HG03280 (cell line): ENCODE measurements around the gene ACAD10.

Experiments
- ATAC-seq: cut with Tn5 transposase; IDR thresholded peaks from one replicate; pipeline ENCODE4 v1.9.1; 2021; ENCODE audit warnings: mild to moderate bottlenecking, moderate library complexity; ENCODE audit not compliant: unreplicated experiment

Gene ACAD10

GRCh38 chr12:111773801-111774551, 88.1 kb downstream of the ACAD10 start:
- ATAC-seq: peak; percentile 61

- ATAC-seq: peak; percentile 67
Observed at GRCh38 chr12:111775205-111776193, 89.6 kb downstream of the ACAD10 start.

- ATAC-seq: no peak
Observed at GRCh38 chr12:111776836-111777344, 91.0 kb downstream of the ACAD10 start.

GRCh38 chr12:111777345-111778045, 91.6 kb downstream of the ACAD10 start:
- ATAC-seq: no peak

- no peak for ATAC-seq
Observed at GRCh38 chr12:111780166-111780565, 94.3 kb downstream of the ACAD10 start.

- no peak for ATAC-seq
Observed at GRCh38 chr12:111780615-111781014, 94.8 kb downstream of the ACAD10 start.

GRCh38 chr12:111781085-111781658, 95.3 kb downstream of the ACAD10 start:
- no peak for ATAC-seq

GRCh38 chr12:111783046-111783445, 97.2 kb downstream of the ACAD10 start:
- ATAC-seq: no peak

GRCh38 chr12:111784953-111785352, 99.1 kb downstream of the ACAD10 start:
- ATAC-seq: no peak

GRCh38 chr12:111785651-111786050, 99.8 kb downstream of the ACAD10 start:
- ATAC-seq: no peak

GRCh38 chr12:111788178-111788654, 102.4 kb downstream of the ACAD10 start:
- no peak for ATAC-seq

- ATAC-seq: no peak
Observed at GRCh38 chr12:111789779-111790178, 103.9 kb downstream of the ACAD10 start.

GRCh38 chr12:111791507-111791906, 105.7 kb downstream of the ACAD10 start:
- no peak for ATAC-seq

GRCh38 chr12:111792155-111792855, 106.5 kb downstream of the ACAD10 start:
- no peak for ATAC-seq

- ATAC-seq: no peak
Observed at GRCh38 chr12:111792856-111793235, 107.0 kb downstream of the ACAD10 start.

GRCh38 chr12:111798182-111798581, 112.3 kb downstream of the ACAD10 start:
- no peak for ATAC-seq

GRCh38 chr12:111799758-111800157, 113.9 kb downstream of the ACAD10 start:
- ATAC-seq: no peak

GRCh38 chr12:111803038-111803626, 117.3 kb downstream of the ACAD10 start:
- ATAC-seq: no peak

- no peak for ATAC-seq
Observed at GRCh38 chr12:111803851-111804250, 118.0 kb downstream of the ACAD10 start.
